ENCODE data around the gene TMEM212.

Gene TMEM212

DNA sequence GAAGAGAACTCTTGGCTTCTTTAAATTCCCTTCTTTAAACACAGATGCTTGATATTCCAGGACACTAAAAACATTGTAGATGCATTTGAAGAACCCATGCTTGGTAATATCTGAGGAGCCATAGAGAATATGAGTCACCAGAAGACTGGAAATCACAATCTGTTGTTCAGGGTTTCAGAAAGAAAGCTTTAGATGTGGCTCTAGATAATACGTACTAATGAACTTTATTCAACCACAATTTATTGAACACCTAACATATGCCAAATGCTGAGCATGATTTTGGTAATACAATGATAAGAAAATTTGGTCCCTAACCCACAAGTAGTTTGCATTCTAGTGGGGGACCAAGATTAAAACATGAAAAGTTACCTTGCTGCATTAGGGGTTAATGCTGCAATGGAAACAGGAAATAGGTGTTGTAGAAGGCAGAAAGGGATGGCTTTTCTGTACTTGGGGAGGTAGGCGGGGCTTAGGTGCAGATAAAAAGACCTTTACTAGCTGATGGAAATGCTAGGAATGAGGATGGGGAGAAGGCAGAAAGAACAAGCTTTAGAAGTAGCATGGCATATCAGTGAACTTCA, 21.3 kb upstream of the TMEM212 start:
- no peak overlapping the region for H3K4me3 ChIP-seq (ENCODE audit: low read length)
- DNase-seq (ENCODE audit: low read depth), result no peak
- TF ChIP-seq, protein P1, sequence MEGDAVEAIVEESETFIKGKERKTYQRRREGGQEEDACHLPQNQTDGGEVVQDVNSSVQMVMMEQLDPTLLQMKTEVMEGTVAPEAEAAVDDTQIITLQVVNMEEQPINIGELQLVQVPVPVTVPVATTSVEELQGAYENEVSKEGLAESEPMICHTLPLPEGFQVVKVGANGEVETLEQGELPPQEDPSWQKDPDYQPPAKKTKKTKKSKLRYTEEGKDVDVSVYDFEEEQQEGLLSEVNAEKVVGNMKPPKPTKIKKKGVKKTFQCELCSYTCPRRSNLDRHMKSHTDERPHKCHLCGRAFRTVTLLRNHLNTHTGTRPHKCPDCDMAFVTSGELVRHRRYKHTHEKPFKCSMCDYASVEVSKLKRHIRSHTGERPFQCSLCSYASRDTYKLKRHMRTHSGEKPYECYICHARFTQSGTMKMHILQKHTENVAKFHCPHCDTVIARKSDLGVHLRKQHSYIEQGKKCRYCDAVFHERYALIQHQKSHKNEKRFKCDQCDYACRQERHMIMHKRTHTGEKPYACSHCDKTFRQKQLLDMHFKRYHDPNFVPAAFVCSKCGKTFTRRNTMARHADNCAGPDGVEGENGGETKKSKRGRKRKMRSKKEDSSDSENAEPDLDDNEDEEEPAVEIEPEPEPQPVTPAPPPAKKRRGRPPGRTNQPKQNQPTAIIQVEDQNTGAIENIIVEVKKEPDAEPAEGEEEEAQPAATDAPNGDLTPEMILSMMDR (conservative IDR thresholded peaks at IDR 0.05; ENCODE audit: low read depth, low read length), result no peak

DNA sequence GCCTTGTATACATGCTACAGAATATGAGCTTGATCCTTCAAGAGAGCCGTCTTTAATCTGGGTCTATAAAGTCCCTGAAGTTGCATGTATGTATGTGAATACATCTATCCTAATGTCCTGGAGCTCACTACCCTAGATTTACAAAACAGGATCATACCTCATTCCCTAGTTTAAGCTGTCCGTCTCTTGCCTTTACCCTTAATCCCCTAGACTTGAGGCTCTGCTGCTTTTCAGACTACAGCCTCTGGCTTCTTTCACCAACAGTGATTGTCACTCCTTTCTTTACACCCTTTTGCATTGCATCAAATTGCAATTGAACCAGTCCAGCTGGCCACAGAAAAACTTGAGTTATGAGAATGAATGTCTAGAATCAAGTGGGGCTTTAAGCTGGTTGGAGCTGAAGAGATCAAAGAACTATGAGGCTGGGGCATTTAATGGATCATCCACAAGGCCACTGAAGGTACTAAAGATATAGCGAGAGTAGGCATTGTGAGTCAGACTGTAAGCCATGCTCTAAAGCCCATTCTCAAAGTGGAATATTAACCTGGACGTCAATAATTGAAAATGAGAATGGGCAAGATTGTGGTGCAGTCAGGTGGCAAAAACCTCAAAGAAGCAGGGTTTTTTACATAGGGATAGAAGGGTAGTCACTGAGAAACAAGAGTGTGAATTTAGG, 20.6 kb upstream of the TMEM212 start:
- TF ChIP-seq, protein P1 (conservative IDR thresholded peaks at IDR 0.05; ENCODE audit: low read depth, low read length), result no peak
- no peak overlapping the region for H3K4me3 ChIP-seq (ENCODE audit: low read length)
- no peak for DNase-seq (ENCODE audit: low read depth)

- DNase-seq (ENCODE audit: low read depth), result no peak
- no peak overlapping the region for H3K4me3 ChIP-seq (ENCODE audit: low read length)
- TF ChIP-seq, protein P1 (conservative IDR thresholded peaks at IDR 0.05; ENCODE audit: low read depth, low read length), result no peak
Observed at GRCh38 chr3:171824116-171824515, 19.0 kb upstream of the TMEM212 start.

DNA sequence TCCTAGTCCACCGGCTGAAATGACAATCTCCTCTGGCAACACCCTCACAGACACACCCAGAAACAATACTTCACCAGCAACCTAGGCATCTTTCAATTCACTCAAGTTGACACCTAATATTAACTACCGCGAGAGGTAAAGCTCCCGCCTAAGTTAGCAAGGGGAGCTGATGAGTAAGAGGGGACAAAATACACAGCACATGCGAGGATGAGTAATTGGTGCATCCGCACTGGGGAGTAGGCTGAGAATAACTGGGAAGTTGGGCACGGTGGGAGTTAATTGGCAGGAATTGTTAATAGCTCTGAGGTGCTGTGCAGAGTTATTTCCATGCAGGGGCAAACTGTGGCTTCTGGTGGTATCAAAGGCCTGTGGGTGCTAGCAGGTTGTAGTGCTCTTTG, 18.3 kb upstream of the TMEM212 start:
- H3K4me3 ChIP-seq (ENCODE audit: low read length), result no peak overlapping the region
- TF ChIP-seq, protein P1 (conservative IDR thresholded peaks at IDR 0.05; ENCODE audit: low read depth, low read length), result no peak
- no peak for DNase-seq (ENCODE audit: low read depth)

DNA sequence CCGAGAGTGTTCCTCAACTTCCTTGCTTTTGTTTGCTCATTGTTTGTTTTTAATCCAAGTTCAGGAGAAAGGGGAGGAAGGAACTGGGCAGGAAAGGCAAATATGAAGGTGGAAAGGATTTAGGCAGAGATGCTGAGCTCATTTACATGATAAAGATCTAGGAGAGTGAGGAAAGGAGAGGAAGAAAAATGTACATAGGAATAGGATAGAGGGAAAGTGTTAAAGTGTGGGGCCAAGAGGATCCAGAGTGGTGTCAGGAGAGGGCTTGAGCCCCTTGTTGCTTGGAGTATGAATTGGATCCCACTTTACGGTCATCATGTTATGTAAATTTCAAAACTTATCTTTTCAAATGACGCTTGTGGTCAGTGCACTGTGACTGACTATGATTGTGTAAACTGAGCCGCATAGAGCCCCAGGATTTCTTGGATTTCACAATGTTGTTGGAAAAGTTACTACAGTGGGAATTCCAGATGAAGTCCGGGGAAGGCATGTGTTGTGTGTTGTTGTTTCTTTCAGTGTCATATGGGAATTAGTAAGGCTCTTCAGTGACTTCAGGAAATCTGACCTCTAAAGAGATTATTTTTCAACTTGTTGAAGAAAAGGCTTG, 17.8 kb upstream of the TMEM212 start:
- no peak for DNase-seq (ENCODE audit: low read depth)

DNA sequence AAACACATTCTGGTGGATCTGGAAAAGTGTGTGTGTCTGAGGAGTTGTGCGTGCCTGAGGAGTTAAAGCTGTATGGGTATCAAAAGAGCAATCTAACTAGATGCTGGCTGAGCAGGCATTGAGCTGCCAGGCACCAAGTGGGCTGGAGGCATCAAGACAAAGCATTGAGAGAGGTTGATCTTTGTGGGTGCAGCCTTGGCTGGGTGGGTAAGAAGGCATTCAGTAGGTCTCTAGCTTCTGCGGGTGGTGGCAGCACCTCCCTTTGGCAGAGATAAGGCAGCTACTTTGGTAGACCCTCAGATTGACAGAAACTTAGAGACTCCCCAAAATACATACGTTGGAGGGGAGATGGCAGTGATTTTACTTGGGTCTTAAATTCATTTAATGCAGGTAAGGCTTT, 15.8 kb upstream of the TMEM212 start:
- TF ChIP-seq, protein P1 (conservative IDR thresholded peaks at IDR 0.05; ENCODE audit: low read depth, low read length), result no peak
- DNase-seq (ENCODE audit: low read depth), result no peak
- H3K4me3 ChIP-seq (ENCODE audit: low read length), result no peak overlapping the region

More for the DNA sequence above, 17.8 kb upstream of the TMEM212 start:
- no peak overlapping the region for H3K4me3 ChIP-seq (ENCODE audit: low read length)
- TF ChIP-seq, protein P1 (conservative IDR thresholded peaks at IDR 0.05; ENCODE audit: low read depth, low read length), result no peak

Data from retinal pigment epithelial cell (primary cell).